Right ventricle myocardium superior (tissue), 1 donor: ENCODE data around the gene EYA4. TPM values are rescaled to one million over a fixed set of nuclear protein-coding genes. Genes with fewer than 3 reads are reported as not detected.

ENCODE experiments used
- ATAC-seq: fragments of 200-7000 bp; cut with Tn5 transposase; one replicate; pipeline ENCODE4 v1.9.1; 2020; ENCODE audit warnings: mild to moderate bottlenecking; ENCODE audit not compliant: poor library complexity
- DNase-seq: peaks from one replicate; pipeline ENCODE4 v3.0.0-alpha.2; 2020
- intact Hi-C: fragments of 100-400 bp; cut with DNase I; formaldehyde crosslinking; loops from one replicate; pipeline ENCODE4 v1.11.2; 2022
- total RNA-seq: library from RNA; stranded (reverse); fragmentation: NEBNext Ultra II Directional; extraction: Animal tissue kit (Norgen Biotek cat#: 25700); gene quantifications from one replicate; pipeline ENCODE4 v1.2.1, GENCODE V29; 2021
- donor health status: DM: no; HTN: yes; CAD: no; lungs with severe emphysema.

EYA4 gene
- total RNA-seq, 1 donor from 2014 or later = 20.4 TPM

DNA sequence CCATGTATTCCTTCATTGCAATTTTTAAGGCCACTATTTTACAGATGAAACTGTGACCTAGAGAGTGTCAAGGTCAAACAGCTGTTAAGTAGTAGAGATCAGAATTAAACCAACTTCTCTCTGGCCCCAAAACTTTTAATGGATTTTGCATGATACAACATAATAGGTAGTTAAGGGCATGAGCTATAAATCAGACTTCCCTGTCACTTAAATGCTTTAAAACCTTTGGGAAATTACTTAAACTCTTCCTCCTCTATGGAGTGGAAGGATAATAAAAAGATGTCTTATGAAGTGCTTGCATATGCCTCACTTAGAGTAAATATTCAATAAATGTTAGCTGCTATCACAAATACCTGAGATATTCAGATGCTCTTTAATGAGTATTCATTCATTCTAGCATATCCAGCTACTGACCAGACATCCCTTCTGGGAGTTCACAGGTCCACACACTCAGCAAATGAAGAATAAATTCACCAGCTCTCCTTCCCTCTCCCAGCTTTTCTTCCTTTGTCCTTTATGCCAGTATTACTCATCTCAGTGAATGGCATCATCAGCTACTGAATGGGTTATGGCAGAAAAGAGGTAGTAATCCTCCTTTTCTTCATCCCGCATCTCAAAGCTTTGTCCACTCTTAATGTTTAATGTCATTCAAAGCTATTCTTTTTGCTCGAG, 36.2 kb downstream of the EYA4 start:
- intact Hi-C loops = no loop called here
- no peak for ATAC-seq
- DNase-seq = no peak

DNA sequence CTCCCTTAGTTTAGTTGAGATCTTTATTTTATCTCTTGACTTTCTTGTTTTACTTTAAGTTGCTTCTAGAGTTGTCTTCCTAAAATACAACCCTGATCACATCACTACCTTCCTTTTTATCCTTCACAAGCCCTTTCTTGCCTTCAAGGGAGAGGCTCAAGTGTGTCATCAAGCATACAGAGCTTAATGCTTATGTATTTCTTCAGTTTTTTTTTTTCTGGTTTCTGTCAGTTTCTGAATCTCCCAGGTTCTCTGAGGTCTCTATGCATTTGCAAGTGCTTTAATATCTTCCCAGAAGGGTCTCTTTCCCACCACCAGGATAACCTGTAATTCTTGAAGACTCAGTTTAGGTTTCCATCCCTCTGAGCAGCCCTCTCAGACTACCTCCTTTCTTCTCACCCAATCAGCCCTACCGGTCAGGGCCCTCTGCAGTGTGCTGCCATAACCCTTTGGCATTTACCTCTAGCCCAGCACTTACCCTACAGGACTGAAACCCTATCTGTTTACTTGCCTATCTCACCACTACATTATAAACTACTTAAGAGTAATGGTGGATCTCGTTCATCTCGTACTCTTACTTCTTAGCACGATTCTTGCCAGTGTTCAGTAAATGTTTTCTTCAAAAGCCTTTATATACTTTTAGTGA, 36.9 kb downstream of the EYA4 start:
- ATAC-seq (no peak), DNase-seq (no peak)
- intact Hi-C loops = no loop called here

DNA sequence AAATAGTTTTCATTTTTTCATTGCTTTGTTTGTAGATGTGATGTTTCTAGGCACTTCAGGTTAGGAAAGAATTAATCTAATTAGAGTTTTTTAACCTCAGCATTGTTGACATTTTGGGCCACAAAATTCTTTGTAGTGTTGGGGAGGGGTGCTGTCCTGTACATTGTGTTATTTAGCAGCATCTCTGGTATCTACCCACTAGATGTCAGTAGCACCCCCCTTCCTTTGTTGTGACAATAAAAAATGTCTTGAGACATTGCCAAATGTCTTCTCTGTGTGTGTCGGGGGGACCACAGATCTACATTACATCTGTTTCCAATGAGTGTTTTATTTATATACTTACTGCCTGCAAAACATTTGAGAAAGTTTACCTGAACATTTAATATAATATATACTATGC, 45.6 kb downstream of the EYA4 start:
- no peak for ATAC-seq
- DNase-seq = no peak
- intact Hi-C loops = no loop called here

DNA sequence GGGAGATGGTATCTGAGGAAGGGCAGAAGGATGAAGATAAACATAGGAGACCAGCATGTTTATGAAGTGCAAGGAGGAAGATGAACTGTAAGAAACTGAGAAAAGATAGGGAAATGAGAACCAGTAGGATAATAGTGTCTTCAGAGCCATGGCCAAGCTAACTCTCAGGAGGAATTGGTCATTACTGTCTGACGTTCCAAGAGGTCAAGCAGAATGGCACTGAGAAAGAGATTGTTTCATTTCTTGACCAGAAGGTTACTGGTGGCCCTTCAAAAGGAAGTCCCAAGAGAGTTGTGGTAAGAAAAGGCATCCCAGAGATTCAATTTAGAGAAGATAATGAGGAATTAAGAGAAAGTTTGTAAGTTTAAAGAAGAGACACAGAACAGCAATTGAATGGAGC, 47.5 kb downstream of the EYA4 start:
- DNase-seq = no peak
- intact Hi-C loops = no loop called here
- no peak for ATAC-seq

- DNase-seq (no peak), ATAC-seq (no peak)
- intact Hi-C loops = no loop called here
Measured at GRCh38 chr6:133289733-133290306, 48.7 kb downstream of the EYA4 start.

DNA sequence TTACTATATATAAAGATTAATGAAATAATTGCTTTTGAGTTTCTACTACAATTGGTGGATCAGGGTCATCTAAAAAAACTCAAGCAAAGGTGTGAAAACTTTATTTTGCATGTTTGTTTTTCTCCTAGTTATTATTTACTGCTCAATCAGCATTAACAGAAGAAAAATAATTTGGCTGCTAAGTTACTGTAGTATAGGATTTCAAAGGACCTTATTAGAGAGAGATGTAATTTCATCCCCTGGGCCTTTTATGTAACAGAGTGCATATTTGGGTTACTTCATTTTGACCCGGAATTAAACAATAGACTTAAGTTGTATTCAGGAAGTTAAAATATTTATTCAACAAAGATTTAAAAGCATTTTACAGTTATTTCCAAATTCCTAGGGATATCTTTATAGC, 49.8 kb downstream of the EYA4 start:
- ATAC-seq (no peak), DNase-seq (no peak)
- intact Hi-C loops = no loop called here

DNA sequence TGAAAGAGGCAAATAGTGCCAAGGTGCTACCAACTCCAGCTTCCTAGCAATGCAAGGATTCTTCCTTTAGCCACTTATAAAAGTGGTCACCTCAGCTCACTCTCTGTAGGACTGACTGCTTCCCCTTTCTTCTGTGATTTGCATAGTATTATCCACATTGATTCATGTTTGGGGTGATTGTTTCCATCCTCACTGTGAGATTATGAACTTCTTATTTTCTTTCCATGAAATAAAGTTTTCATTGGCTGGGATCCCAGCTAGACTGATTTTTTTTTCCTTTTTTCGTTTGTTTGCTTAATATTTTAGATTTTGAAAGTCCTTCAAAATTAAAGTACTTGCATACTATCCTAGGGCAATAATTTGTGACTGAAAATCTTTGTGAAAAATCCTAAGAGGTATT, 50.5 kb downstream of the EYA4 start:
- intact Hi-C loops = no loop called here
- no peak for ATAC-seq

DNA sequence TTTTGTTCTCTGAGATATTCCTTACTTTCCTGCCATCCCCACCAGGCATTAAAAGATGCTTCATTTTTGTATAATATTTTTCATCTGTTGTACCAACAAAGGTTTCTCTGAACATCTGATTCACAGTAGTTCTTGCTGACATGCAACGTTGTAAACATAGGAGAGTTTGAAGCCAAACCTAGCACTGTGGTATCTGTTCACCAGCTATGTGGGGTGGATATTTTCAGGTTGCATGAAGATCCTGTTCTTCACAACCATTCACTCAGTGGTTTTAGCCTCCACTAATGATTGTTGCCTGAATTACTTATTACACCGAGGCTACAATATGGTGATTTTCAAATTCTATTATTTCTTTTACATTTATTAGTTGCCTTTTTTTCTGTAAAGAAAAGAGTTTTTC, 56.5 kb downstream of the EYA4 start:
- DNase-seq (no peak), ATAC-seq (peak; percentile 65)
- intact Hi-C loops = no loop called here

More for the DNA sequence above, 50.5 kb downstream of the EYA4 start:
- no peak for DNase-seq

DNA sequence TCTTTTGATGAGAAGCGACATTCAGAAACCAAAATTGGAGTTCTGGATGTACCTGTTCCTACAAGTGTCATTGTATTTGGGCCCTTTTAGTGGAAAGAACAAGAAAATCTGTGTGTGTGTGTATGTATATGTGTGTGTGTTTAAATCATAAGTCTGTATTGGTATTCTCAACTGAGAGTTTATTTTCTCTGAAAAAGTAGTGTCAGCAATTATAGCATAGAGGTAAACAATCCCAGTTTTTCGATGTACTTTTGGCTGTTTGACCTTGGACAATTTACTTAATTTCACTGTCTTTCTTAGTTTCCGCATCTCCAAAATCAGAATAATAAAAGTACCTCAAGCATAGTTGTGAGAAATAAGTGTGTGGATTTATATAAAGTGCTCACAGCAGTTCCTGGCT, 57.2 kb downstream of the EYA4 start:
- ATAC-seq (no peak), DNase-seq (no peak)
- intact Hi-C loops = no loop called here

DNA sequence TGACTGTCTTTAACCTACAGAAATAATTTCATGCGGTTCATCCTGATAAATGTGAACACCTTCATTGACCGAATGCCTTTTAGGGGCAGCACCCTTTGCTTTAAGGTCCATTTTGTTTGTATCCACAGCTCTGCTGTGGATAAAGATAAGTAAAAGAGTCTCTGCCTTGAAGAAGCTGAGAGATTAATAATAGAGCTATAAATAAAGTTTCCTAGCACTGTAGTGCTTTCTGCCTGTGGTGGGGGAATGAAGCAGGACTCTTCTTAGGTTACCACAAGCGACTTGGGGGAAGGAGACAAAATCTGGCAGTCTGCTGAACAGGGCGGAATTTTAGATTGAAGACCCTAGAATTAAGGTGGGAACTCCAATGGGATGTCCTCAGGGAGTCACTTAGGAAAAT, 57.6 kb downstream of the EYA4 start:
- DNase-seq (no peak), ATAC-seq (peak; percentile 80)
- intact Hi-C loops = no loop called here

- no peak for ATAC-seq
- intact Hi-C loops = no loop called here
- DNase-seq = no peak
Measured at GRCh38 chr6:133300896-133301295, 59.7 kb downstream of the EYA4 start.

DNA sequence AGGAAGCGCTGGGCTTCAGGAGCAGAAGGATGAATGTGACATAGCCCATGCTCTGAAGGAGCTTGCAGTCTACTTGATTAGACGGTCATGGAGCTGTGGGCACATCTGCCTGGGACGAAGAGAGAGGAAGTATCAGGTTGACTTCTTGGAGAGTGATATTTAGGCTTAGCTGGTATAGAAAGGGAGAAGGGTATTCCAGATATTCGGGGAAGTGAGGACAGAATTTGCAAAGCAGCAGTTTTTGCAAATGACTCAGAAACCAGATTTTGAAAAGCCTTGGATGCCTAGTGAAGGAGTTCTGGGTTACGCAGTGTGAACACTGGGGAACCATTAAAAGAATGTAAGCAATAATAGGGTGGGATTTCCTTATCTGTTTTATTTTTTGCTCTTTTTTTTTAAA, 60.7 kb downstream of the EYA4 start:
- DNase-seq (no peak), ATAC-seq (no peak)
- intact Hi-C loops = no loop called here

- intact Hi-C loops = no loop called here
- ATAC-seq (no peak), DNase-seq (no peak)
Measured at GRCh38 chr6:133306931-133307330, 65.8 kb downstream of the EYA4 start.

DNA sequence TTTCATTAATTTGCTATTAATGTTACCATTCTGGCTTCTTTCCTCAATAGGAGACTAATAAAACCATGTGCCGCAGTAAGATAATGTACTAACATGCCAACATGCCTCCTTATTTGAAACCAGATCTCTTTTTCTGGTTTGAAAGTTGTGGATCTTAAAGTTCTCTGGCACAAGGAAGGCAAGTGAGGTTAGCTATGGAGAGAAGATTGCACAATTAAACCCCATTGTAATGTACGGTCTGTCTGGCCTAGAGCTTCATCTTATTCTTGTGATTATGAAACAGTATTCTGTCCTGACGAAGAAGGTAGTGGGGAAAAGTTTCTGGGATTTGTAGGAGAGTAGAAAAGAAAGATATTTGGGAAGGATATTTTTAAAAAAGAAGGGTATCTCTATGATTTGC, 68.4 kb downstream of the EYA4 start:
- ATAC-seq (no peak), DNase-seq (no peak)
- intact Hi-C loops = no loop called here

- no peak for ATAC-seq
- intact Hi-C loops = no loop called here
- no peak for DNase-seq
Measured at GRCh38 chr6:133312006-133312405, 70.8 kb downstream of the EYA4 start.

- DNase-seq (no peak), ATAC-seq (no peak)
- intact Hi-C loops = no loop called here
Measured at GRCh38 chr6:133313068-133313467, 71.9 kb downstream of the EYA4 start.

DNA sequence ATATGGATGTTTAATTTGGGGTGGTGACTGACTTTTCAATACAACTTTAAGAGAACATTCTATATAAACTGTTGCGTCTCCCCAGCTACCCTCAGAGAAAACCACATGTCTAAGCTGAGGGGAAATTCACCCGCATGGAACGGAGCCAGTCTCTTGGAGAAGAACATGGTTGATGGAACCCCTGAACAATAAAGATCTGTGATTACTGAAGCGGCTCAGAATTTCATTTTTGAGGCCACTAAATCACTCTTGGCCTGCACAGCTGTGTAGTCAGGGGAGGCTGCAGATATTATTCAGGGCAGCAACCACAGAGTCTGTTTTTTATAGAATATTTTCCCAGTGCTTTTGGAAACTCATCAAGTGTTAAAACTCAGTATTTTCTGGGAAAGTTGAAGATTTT, 73.8 kb downstream of the EYA4 start:
- intact Hi-C loops = no loop called here
- no peak for DNase-seq
- no peak for ATAC-seq

DNA sequence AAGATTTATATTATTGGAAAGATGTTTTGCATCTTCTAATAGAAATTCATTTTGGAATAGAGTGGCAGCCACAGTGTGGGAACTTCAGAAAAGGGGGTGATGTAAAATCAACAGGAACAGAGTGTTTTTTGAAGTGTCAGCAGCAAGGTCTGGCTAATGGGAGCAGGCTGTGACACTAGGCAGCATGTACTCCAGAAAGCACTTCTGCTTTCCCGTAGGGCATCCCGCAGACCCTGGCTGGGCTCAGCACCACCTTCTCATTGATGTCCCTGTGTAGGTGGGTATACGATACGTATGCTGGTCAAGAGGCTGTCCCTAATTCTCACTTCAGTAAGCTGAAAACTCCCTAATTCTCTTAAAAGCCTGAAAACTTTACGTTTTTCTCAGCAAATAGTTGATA, 74.7 kb downstream of the EYA4 start:
- intact Hi-C loops = no loop called here
- ATAC-seq = no peak

GRCh38 chr6:133317704-133318103, 76.5 kb downstream of the EYA4 start:
- ATAC-seq = no peak

More for the DNA sequence above, 74.7 kb downstream of the EYA4 start:
- no peak for DNase-seq

GRCh38 chr6:133326584-133326983, 85.4 kb downstream of the EYA4 start:
- intact Hi-C loops = no loop called here
- DNase-seq = no peak
- ATAC-seq = peak; percentile 34

More at GRCh38 chr6:133317704-133318103, 76.5 kb downstream of the EYA4 start:
- no peak for DNase-seq
- intact Hi-C loops = no loop called here
